Measurements from ENCODE around the gene CEP70. TPM values are rescaled to one million over a fixed set of nuclear protein-coding genes. Genes with fewer than 3 reads are reported as not detected.
A peak's percentile ranks its signal among the peaks of the same experiment; 100 is the strongest.
"Not testable (repeated sequence)": the region's sequence is repeated elsewhere in the genome, so short reads cannot be mapped to it uniquely, and the experiment has no call there.

CEP70 gene
- total and polyA plus RNA-seq, 4 donors, result 14.6 to 49.5 (median 21.5) TPM

DNA sequence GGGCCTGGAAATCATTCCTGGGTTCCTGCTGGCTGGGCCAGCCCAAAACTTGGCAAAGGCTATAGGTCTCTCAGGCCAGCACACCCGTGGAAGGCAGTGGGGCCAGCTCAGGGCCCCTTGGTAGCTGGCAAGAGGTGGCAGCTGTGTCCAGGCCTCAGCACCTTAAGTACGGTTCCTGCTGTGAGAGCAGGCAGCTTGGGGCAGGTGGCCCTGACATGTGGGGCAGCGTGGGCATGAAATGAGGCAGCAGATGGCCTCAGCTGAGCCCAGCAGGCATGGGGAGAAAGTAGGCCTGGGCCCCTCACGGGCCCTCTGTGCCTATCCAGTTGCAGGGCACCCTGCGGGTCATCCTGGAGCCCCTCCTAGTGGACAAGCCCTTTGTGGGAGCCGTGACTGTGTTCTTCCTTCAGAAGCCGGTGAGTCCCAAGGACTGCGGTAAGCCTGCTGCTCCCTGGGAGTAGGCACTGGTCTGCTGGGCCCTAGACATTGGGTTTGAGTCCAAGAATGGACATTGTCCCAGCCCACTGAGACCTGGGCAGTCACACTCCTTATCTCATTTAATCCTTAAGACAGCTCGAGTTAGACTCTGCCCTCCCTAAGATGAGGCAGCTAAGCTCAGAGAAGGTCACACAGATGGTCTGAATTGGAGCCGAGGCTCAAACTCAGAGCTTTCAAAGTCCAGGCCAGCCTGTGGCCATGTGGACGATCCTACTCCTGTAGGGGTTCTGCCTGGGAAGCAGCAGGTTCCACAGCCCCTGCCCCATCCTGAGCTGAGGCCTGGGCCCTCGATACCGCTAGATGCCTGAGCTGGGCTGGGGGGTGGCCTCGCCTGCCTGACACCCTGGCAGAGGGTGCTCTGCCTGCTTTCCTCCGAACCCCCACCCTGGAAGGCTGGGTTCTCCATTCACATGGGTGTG lies 134.2 kb downstream of the CEP70 start:
- WGBS, 2 donors, result 82 to 84% methylated on average over 15 of the region's 15 CpGs
- no peaks in the 10 kb centered on the region for H3K36me3 ChIP-seq (ENCODE audit: control insufficient read depth in 1 of 2, insufficient read depth in 2 of 2, low read length in 1 of 2)
- intact Hi-C loops (cut with DNase I), result no loop called here
- H3K4me1 ChIP-seq (ENCODE audit: control insufficient read depth in 1 of 2, insufficient read depth in 2 of 2, low read length in 2 of 2), result no peaks in the 10 kb centered on the region
- peak; percentile 29 to 59 for DNase-seq
- no peaks in the 10 kb centered on the region for H3K27me3 ChIP-seq (ENCODE audit: control insufficient read depth in 1 of 2, insufficient read depth in 2 of 2, low read length in 1 of 2)
- ATAC-seq (ENCODE audit: low FRiP score), result no peak
- H3K27ac ChIP-seq (ENCODE audit: low read depth in 1 of 2, low read length in 2 of 2), result no peak overlapping the region
- H3K4me3 ChIP-seq (ENCODE audit: low read length in 2 of 2), result no peak overlapping the region
- H3K9me3 ChIP-seq (ENCODE audit: control insufficient read depth, low read length), result no peaks in the 10 kb centered on the region

GRCh38 chr3:138458774-138459499 lies 135.1 kb downstream of the CEP70 start:
- Histone ChIP-seq H3K9me3 (ENCODE audit: control insufficient read depth, low read length) (no peaks in the 10 kb centered on the region), H3K27ac (ENCODE audit: low read depth in 1 of 2, low read length in 2 of 2) (no peak overlapping the region), H3K4me3 (ENCODE audit: low read length in 2 of 2) (no peak overlapping the region), H3K27me3 (ENCODE audit: control insufficient read depth in 1 of 2, insufficient read depth in 2 of 2, low read length in 1 of 2) (no peaks in the 10 kb centered on the region), H3K36me3 (ENCODE audit: control insufficient read depth in 1 of 2, insufficient read depth in 2 of 2, low read length in 1 of 2) (no peaks in the 10 kb centered on the region), H3K4me1 (ENCODE audit: control insufficient read depth in 1 of 2, insufficient read depth in 2 of 2, low read length in 2 of 2) (no peaks in the 10 kb centered on the region)
- DNase-seq, result peak; percentile 28 to 49
- 79 to 80% methylated on average over 9 of the region's 9 CpGs for WGBS, 2 donors
- intact Hi-C loops (cut with DNase I), result no loop called here
- ATAC-seq (ENCODE audit: low FRiP score), result no peak

DNA sequence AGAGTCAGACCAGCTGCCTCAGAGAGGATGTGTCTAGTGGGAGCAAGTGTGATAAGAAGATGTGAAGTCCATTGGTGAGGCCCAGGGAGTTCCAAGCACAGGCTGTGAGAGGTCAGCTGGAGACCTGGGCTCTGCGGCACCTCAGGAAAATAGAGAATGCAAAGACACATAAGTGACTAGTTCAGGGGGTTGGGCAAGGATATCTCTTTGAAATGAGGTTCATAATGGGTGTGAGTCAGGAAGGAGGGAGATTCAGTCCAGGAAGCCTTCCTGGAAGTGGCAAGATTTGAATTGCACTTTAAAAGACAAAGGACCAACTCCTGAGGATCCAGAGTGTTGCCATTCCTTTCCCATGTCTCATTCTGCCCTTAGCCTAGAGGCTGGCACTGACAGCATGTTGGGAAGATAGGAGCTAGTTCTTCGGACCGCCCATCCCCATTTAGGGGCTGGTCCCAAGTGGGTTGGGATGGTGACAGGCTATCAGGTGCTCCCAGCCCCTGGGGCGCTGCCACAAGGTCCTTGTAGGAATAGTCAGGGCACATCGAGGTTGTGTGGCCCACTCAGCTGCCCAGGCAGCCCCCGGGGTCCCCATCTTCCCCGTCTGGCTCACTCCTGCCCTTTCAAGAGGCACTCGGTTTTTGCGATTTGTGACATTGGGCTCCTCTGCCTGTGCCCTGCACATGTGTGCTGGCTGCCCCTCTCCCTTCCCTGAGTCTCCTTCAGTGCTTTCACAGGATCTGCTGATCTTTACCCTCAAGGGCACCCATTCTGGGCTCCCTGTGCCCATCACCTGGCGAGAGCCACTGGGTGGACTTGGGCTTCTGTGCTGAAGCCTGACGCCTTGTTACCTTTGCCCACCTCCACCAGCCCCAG lies 136.0 kb downstream of the CEP70 start:
- Histone ChIP-seq H3K4me1 (ENCODE audit: control insufficient read depth in 1 of 2, insufficient read depth in 2 of 2, low read length in 2 of 2) (no peaks in the 10 kb centered on the region), H3K9me3 (ENCODE audit: control insufficient read depth, low read length) (no peaks in the 10 kb centered on the region), H3K36me3 (ENCODE audit: control insufficient read depth in 1 of 2, insufficient read depth in 2 of 2, low read length in 1 of 2) (no peaks in the 10 kb centered on the region), H3K27me3 (ENCODE audit: control insufficient read depth in 1 of 2, insufficient read depth in 2 of 2, low read length in 1 of 2) (no peaks in the 10 kb centered on the region), H3K27ac (ENCODE audit: low read depth in 1 of 2, low read length in 2 of 2) (no peak overlapping the region), H3K4me3 (ENCODE audit: low read length in 2 of 2) (no peak overlapping the region)
- 88 to 92% methylated on average over 11 of the region's 11 CpGs for WGBS, 2 donors
- ATAC-seq (ENCODE audit: low FRiP score), result no peak
- intact Hi-C loops (cut with DNase I), result no loop called here
- peak in 1 of 2 donors; percentile 66 for DNase-seq

- Histone ChIP-seq H3K36me3 (ENCODE audit: control insufficient read depth in 1 of 2, insufficient read depth in 2 of 2, low read length in 1 of 2) (no peaks in the 10 kb centered on the region), H3K27me3 (ENCODE audit: control insufficient read depth in 1 of 2, insufficient read depth in 2 of 2, low read length in 1 of 2) (no peaks in the 10 kb centered on the region), H3K4me1 (ENCODE audit: control insufficient read depth in 1 of 2, insufficient read depth in 2 of 2, low read length in 2 of 2) (no peaks in the 10 kb centered on the region), H3K27ac (ENCODE audit: low read depth in 1 of 2, low read length in 2 of 2) (no peak overlapping the region), H3K4me3 (ENCODE audit: low read length in 2 of 2) (no peak overlapping the region), H3K9me3 (ENCODE audit: control insufficient read depth, low read length) (no peaks in the 10 kb centered on the region)
- ATAC-seq (ENCODE audit: low FRiP score) (no peak), DNase-seq (peak in 1 of 2 donors; percentile 50)
- WGBS, 2 donors, result 86 to 87% methylated on average over 13 of the region's 13 CpGs
- intact Hi-C loops (cut with DNase I), result no loop called here
These were observed 136.8 kb downstream of the CEP70 start for GRCh38 chr3:138456961-138457862.

- ATAC-seq (ENCODE audit: low FRiP score) (no peak), DNase-seq (peak in 1 of 2 donors; percentile 44)
- WGBS, 2 donors, result 74 to 76% methylated on average over 13 of the region's 13 CpGs
These were observed 138.0 kb downstream of the CEP70 start for GRCh38 chr3:138455801-138456716.

GRCh38 chr3:138453940-138454339 lies 140.1 kb downstream of the CEP70 start:
- H3K9me3 ChIP-seq (ENCODE audit: control insufficient read depth, low read length); H3K36me3 ChIP-seq (ENCODE audit: control insufficient read depth in 1 of 2, insufficient read depth in 2 of 2, low read length in 1 of 2); H3K27ac ChIP-seq (ENCODE audit: low read depth in 1 of 2, low read length in 2 of 2); ATAC-seq (ENCODE audit: low FRiP score); H3K4me1 ChIP-seq (ENCODE audit: control insufficient read depth in 1 of 2, insufficient read depth in 2 of 2, low read length in 2 of 2); intact Hi-C loops (cut with DNase I); H3K4me3 ChIP-seq (ENCODE audit: low read length in 2 of 2); H3K27me3 ChIP-seq (ENCODE audit: control insufficient read depth in 1 of 2, insufficient read depth in 2 of 2, low read length in 1 of 2): not testable (repeated sequence)
- 85 to 92% methylated on average over 8 of the region's 8 CpGs for WGBS, 2 donors
- peak in 1 of 2 donors; percentile 33 for DNase-seq

More at GRCh38 chr3:138455801-138456716, 138.0 kb downstream of the CEP70 start:
- intact Hi-C loops (cut with DNase I), result no loop called here
- no peaks in the 10 kb centered on the region for H3K27me3 ChIP-seq (ENCODE audit: control insufficient read depth in 1 of 2, insufficient read depth in 2 of 2, low read length in 1 of 2)
- no peak overlapping the region for H3K27ac ChIP-seq (ENCODE audit: low read depth in 1 of 2, low read length in 2 of 2)
- no peaks in the 10 kb centered on the region for H3K4me1 ChIP-seq (ENCODE audit: control insufficient read depth in 1 of 2, insufficient read depth in 2 of 2, low read length in 2 of 2)
- no peaks in the 10 kb centered on the region for H3K9me3 ChIP-seq (ENCODE audit: control insufficient read depth, low read length)
- H3K4me3 ChIP-seq (ENCODE audit: low read length in 2 of 2), result no peak overlapping the region
- H3K36me3 ChIP-seq (ENCODE audit: control insufficient read depth in 1 of 2, insufficient read depth in 2 of 2, low read length in 1 of 2), result no peaks in the 10 kb centered on the region

DNA sequence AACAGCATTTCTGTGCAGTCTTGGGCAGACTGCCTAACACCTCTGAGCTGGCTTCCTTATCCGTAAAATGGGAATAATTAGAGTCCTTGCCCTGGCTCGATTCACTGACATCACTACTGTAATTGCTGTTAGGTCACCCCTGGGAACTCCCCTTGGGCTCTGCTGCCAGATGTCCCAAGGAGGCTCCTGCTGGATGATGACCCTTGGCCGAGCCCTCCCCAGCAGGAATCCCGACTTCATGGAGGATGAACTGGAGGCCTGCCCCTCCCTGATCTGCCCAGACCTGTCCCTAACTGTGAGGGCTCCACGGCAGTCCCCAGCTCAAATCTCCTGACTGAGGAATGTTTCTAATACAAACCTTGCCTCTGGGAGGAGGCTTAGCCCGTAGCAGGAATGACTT lies 141.6 kb downstream of the CEP70 start:
- WGBS, 2 donors, result 85 to 88% methylated on average over 6 of the region's 6 CpGs
- Histone ChIP-seq H3K4me1 (ENCODE audit: control insufficient read depth in 1 of 2, insufficient read depth in 2 of 2, low read length in 2 of 2) (no peaks in the 10 kb centered on the region), H3K4me3 (ENCODE audit: low read length in 2 of 2) (no peak overlapping the region), H3K9me3 (ENCODE audit: control insufficient read depth, low read length) (no peaks in the 10 kb centered on the region), H3K36me3 (ENCODE audit: control insufficient read depth in 1 of 2, insufficient read depth in 2 of 2, low read length in 1 of 2) (no peaks in the 10 kb centered on the region), H3K27me3 (ENCODE audit: control insufficient read depth in 1 of 2, insufficient read depth in 2 of 2, low read length in 1 of 2) (no peaks in the 10 kb centered on the region), H3K27ac (ENCODE audit: low read depth in 1 of 2, low read length in 2 of 2) (no peak overlapping the region)
- intact Hi-C loops (cut with DNase I), result no loop called here
- ATAC-seq (ENCODE audit: low FRiP score), result no peak
- peak in 1 of 2 donors; percentile 41 for DNase-seq
